Adrenal gland (tissue), 5 donors: ENCODE measurements around the gene EGFLAM.

ENCODE experiments used
- CTCF ChIP-seq, 6 experiments: fragments of 450-650 bp in 4 of 6; fragments of 200-600 bp in 2 of 6; sonication (generic) in 1 of 6; IDR thresholded peaks; 1 replicate in 5 of 6; 2 replicates in 1 of 6; pipeline versions ENCODE4 v1.5.1 to v1.8.0; 2016 to 2021; ENCODE audit warnings: antibody characterized with exemption in 6 of 6, mild to moderate bottlenecking in 2 of 6, moderate library complexity in 1 of 6
- POLR2A ChIP-seq, 2 donors: fragments of 450-650 bp; IDR thresholded peaks; one replicate each; pipeline ENCODE4 v1.6.1; 2017; ENCODE audit warnings: antibody characterized with exemption in 2 of 2, mild to moderate bottlenecking in 2 of 2, moderate library complexity in 1 of 2
- donor health status: DM: no; HTN: no; CAD: no.

DNA sequence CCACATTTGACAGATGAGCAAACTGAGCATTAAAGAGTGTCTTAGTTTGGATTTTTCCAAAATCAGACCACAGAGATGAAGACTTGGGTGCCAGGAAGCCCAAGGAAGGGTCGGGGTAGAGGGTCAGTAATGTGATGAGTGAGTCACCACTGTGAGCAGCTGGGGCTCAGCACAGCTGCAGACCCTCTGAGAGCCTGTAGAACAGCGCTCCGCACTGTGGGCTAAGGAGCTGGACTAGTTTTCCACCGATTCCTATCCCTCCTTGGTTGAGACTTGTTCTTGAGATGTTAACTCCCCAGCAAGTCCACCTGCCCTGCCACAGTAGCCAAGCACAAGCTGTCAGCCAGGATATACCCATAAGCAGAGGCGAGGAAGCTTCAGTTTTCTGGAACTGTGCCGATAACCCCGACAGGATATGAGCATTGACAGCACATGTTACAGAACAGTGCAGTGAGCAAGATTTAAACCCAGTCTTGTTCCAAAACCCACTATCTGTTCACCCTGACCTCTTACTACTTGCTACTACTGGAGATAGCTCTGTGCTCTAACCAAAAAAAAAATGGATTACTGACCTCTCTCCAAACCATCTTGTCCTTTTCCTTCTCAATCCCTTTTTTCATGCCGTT lies 31.8 kb downstream of the EGFLAM start:
- no peak for TF ChIP-seq CTCF (IDR thresholded peaks at IDR 0.05)
- TF ChIP-seq POLR2A (IDR thresholded peaks at IDR 0.05), result no peak
